Neural progenitor cell (in vitro differentiated cells): ENCODE results near the gene GLDN. TPM values are rescaled to one million over a fixed set of nuclear protein-coding genes. Genes with fewer than 3 reads are reported as not detected.

Experiments used
- DNase-seq: peaks from one replicate; pipeline ENCODE4 v3.0.0-alpha.2; 2016; ENCODE audit warnings: low spot score
- H2AFZ ChIP-seq: fragments of 200-600 bp; sonication (generic); replicated peaks from 2 replicates; pipeline ENCODE4 v1.6.1; 2016; ENCODE audit warnings: antibody characterized with exemption
- H3F3A ChIP-seq: fragments of 200-600 bp; sonication (generic); 2 replicates; pipeline ENCODE4 v1.6.1; 2016; ENCODE audit warnings: antibody characterized with exemption, low read depth
- H3K27ac ChIP-seq: fragments of 200-600 bp; sonication (generic); 2 replicates; pipeline ENCODE4 v1.5.1; 2016; ENCODE audit warnings: mild to moderate bottlenecking
- H3K27me3 ChIP-seq: fragments of 200-600 bp; sonication (generic); 2 replicates; pipeline ENCODE4 v1.6.1; 2016; ENCODE audit warnings: mild to moderate bottlenecking, moderate library complexity
- H3K36me3 ChIP-seq: fragments of 200-600 bp; sonication (generic); 2 replicates; pipeline ENCODE4 v1.5.1; 2016
- H3K4me1 ChIP-seq: fragments of 200-600 bp; sonication (generic); 2 replicates; pipeline ENCODE4 v1.6.1; 2016; ENCODE audit warnings: mixed run types
- H3K4me2 ChIP-seq: fragments of 200-600 bp; sonication (generic); 2 replicates; pipeline ENCODE4 v1.6.1; 2016
- H3K4me3 ChIP-seq: fragments of 200-600 bp; sonication (generic); 2 replicates; pipeline ENCODE4 v1.5.1; 2016
- H3K79me2 ChIP-seq: fragments of 200-600 bp; sonication (generic); 2 replicates; pipeline ENCODE4 v1.6.1; 2016; ENCODE audit warnings: low read depth
- H3K9ac ChIP-seq: fragments of 200-600 bp; sonication (generic); 2 replicates; pipeline ENCODE4 v1.6.1; 2016
- H3K9me3 ChIP-seq: fragments of 200-600 bp; sonication (generic); 2 replicates; pipeline ENCODE4 v1.5.1; 2016; ENCODE audit warnings: low read depth
- H4K20me1 ChIP-seq: fragments of 200-600 bp; sonication (generic); 2 replicates; pipeline ENCODE4 v1.6.1; 2016; ENCODE audit warnings: low read depth
- H3K27ac Mint-ChIP-seq: 3 replicates; pipeline ENCODE4 v1.8.0; 2021; ENCODE audit warnings: mixed read lengths
- H3K27me3 Mint-ChIP-seq: 2 replicates; pipeline ENCODE4 v1.8.0; 2022; ENCODE audit warnings: low read depth, mild to moderate bottlenecking, inconsistent platforms, moderate library complexity, mixed read lengths; ENCODE audit not compliant: insufficient read depth
- H3K36me3 Mint-ChIP-seq: 3 replicates; pipeline ENCODE4 v1.8.0; 2021; ENCODE audit warnings: mixed read lengths
- H3K4me1 Mint-ChIP-seq: 3 replicates; pipeline ENCODE4 v1.8.0; 2021; ENCODE audit warnings: mixed read lengths
- H3K4me3 Mint-ChIP-seq: 3 replicates; pipeline ENCODE4 v1.8.0; 2021; ENCODE audit warnings: mild to moderate bottlenecking, moderate library complexity, mixed read lengths
- H3K9me3 Mint-ChIP-seq: 3 replicates; pipeline ENCODE4 v1.8.0; 2020; ENCODE audit warnings: mixed read lengths
- CTCF ChIP-seq: fragments of 200-600 bp; sonication (generic); IDR thresholded peaks from 2 replicates; pipeline ENCODE4 v1.5.1; 2017; ENCODE audit warnings: antibody characterized with exemption, mild to moderate bottlenecking
- EZH2 ChIP-seq: fragments of 200-600 bp; sonication (generic); IDR thresholded peaks from 2 replicates; pipeline ENCODE4 v1.6.1; 2017; ENCODE audit warnings: antibody characterized with exemption, mild to moderate bottlenecking, moderate library complexity
- EZH2phosphoT487 ChIP-seq: fragments of 200-600 bp; sonication (generic); IDR thresholded peaks from 2 replicates; pipeline ENCODE4 v1.6.1; 2017; ENCODE audit warnings: antibody characterized with exemption
- total RNA-seq: library from RNA; depleted of rRNA; stranded (reverse); fragments of >200 nt; gene quantifications from 2 replicates; pipeline ENCODE4 v1.2.3, GENCODE V29; 2015; ENCODE audit warnings: low replicate concordance

Gene GLDN
- total RNA-seq, 1 donor from 2014 or later, result 5.3 TPM

GRCh38 chr15:51390966-51391422, 49.5 kb downstream of the GLDN start:
- Histone ChIP-seq H3K4me3 (no peak overlapping the region), H3K27me3 (no peaks in the 10 kb centered on the region), H3K27ac (no peak overlapping the region), H3K79me2 (no peaks in the 10 kb centered on the region), H3K4me1 (peaks cover 12% of the 10 kb centered on the region), H3K9me3 (no peaks in the 10 kb centered on the region), H3K36me3 (no peaks in the 10 kb centered on the region), H3K9ac (no peak overlapping the region), H3K4me2 (peak overlapping the region; percentile 35), H2AFZ (no peak overlapping the region), H4K20me1 (no peaks in the 10 kb centered on the region), H3F3A (peaks cover 8% of the 10 kb centered on the region)
- H3K36me3 Mint-ChIP-seq, result no peaks in the 10 kb centered on the region
- H3K4me1 Mint-ChIP-seq, result peaks cover 22% of the 10 kb centered on the region
- H3K27me3 Mint-ChIP-seq, result no peaks in the 10 kb centered on the region
- TF ChIP-seq EZH2phosphoT487 (no peak), CTCF (peak; percentile 21), EZH2 (no peak)
- H3K9me3 Mint-ChIP-seq, result peaks cover 5% of the 10 kb centered on the region
- peak; percentile 75 for DNase-seq
- no peak overlapping the region for H3K4me3 Mint-ChIP-seq
- peak overlapping the region; percentile 92 for H3K27ac Mint-ChIP-seq

DNA sequence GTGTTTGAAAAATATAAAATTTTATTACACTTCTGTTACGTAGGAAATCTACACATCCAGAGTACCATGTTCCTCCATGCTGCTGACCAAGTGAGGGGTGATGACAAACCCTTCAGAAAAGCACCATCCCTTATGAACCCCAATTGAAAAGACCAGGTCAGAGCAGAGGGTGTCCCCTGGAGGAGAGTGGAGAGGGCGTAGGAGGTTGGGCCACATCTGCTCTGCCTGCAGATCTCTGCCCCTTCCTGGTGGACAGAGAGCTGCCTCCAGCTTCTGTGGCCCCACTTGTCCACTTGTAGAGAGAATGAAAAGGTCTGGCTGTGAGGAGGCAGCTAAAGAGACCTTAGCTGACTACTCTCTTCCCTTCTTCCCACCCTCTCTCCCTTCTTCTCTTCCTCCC, 55.5 kb downstream of the GLDN start:
- Histone ChIP-seq H3K27ac (no peak overlapping the region), H3F3A (no peaks in the 10 kb centered on the region), H4K20me1 (no peaks in the 10 kb centered on the region), H3K9me3 (no peaks in the 10 kb centered on the region), H3K4me1 (peaks cover 8% of the 10 kb centered on the region), H3K9ac (no peak overlapping the region), H3K36me3 (no peaks in the 10 kb centered on the region), H3K79me2 (no peaks in the 10 kb centered on the region), H3K27me3 (no peaks in the 10 kb centered on the region), H3K4me2 (no peak overlapping the region), H3K4me3 (no peak overlapping the region), H2AFZ (no peak overlapping the region)
- Mint-ChIP-seq H3K4me3 (no peak overlapping the region), H3K27ac (no peak overlapping the region), H3K4me1 (peaks cover 22% of the 10 kb centered on the region), H3K36me3 (no peaks in the 10 kb centered on the region), H3K9me3 (peaks cover 5% of the 10 kb centered on the region), H3K27me3 (peaks cover 12% of the 10 kb centered on the region)
- no peak for DNase-seq
- TF ChIP-seq CTCF, result no peak

DNA sequence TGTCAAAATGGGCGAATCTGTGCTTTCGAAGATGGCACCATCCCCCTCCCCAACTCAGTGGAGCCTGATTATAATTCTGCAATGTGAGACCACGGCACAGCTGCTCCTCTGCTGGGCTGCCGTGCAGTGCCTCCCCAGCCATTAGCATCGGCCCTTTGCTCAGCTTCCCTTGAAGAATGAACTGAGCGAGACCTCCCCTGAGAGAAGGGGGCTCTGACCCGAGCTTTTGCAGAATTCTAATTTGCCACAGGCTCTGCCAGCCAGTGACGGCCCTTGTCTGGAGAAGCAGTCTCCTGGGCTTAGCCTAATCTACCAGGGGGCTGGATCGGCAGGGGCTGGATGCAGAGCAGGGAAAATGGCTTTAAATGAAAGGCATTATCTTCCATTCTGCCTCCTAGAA, 57.2 kb downstream of the GLDN start:
- Histone ChIP-seq H3K9me3 (no peaks in the 10 kb centered on the region), H3F3A (no peaks in the 10 kb centered on the region), H3K79me2 (no peaks in the 10 kb centered on the region), H3K9ac (no peak overlapping the region), H3K36me3 (no peaks in the 10 kb centered on the region), H3K4me1 (peaks cover 8% of the 10 kb centered on the region), H3K27me3 (no peaks in the 10 kb centered on the region), H4K20me1 (no peaks in the 10 kb centered on the region), H3K4me2 (no peak overlapping the region), H3K27ac (no peak overlapping the region), H2AFZ (no peak overlapping the region), H3K4me3 (no peak overlapping the region)
- H3K9me3 Mint-ChIP-seq, result no peaks in the 10 kb centered on the region
- peaks cover 31% of the 10 kb centered on the region for H3K4me1 Mint-ChIP-seq
- H3K27me3 Mint-ChIP-seq, result peaks cover 17% of the 10 kb centered on the region
- H3K27ac Mint-ChIP-seq, result peak overlapping the region; percentile 29
- TF ChIP-seq EZH2 (no peak), CTCF (no peak), EZH2phosphoT487 (no peak)
- peak overlapping the region; percentile 5 for H3K4me3 Mint-ChIP-seq
- no peaks in the 10 kb centered on the region for H3K36me3 Mint-ChIP-seq
- peak; percentile 52 for DNase-seq
